Chondrocyte (in vitro differentiated cells): ENCODE results near the gene AFAP1L1. TPM values are rescaled to one million over a fixed set of nuclear protein-coding genes. Genes with fewer than 3 reads are reported as not detected.

ENCODE experiments used
- DNase-seq: peaks from one replicate; pipeline ENCODE4 v3.0.0; 2021; ENCODE audit warnings: mixed read lengths, low spot score
- H3K27ac Mint-ChIP-seq: one replicate; pipeline ENCODE4 v1.8.0; 2021; ENCODE audit warnings: mild to moderate bottlenecking, moderate library complexity, mixed read lengths; ENCODE audit not compliant: unreplicated experiment
- H3K27me3 Mint-ChIP-seq: 2 replicates; pipeline ENCODE4 v1.8.0; 2021; ENCODE audit warnings: low read depth, mixed read lengths
- H3K36me3 Mint-ChIP-seq: 2 replicates; pipeline ENCODE4 v1.8.0; 2021; ENCODE audit warnings: low read depth, mixed read lengths
- H3K4me1 Mint-ChIP-seq: 2 replicates; pipeline ENCODE4 v1.8.0; 2021; ENCODE audit warnings: low read depth, mild to moderate bottlenecking, mixed read lengths
- H3K4me3 Mint-ChIP-seq: one replicate; pipeline ENCODE4 v1.8.0; 2021; ENCODE audit warnings: mild to moderate bottlenecking, moderate library complexity, mixed read lengths; ENCODE audit not compliant: unreplicated experiment
- H3K9me3 Mint-ChIP-seq: 2 replicates; pipeline ENCODE4 v1.8.0; 2021; ENCODE audit warnings: low read depth, mixed read lengths
- CTCF ChIP-seq: fragments of 200-600 bp; sonication (generic); IDR thresholded peaks from 2 replicates; pipeline ENCODE4 v1.5.0; 2021; ENCODE audit warnings: antibody characterized with exemption, mild to moderate bottlenecking, moderate library complexity
- total RNA-seq: library from RNA; stranded (reverse); gene quantifications from 3 replicates; pipeline ENCODE4 v1.2.1, GENCODE V29; 2021

AFAP1L1 gene
- total RNA-seq, 1 donor from 2014 or later, result 8.3 TPM

GRCh38 chr5:149375434-149375833, 103.8 kb downstream of the AFAP1L1 start:
- Mint-ChIP-seq H3K36me3 (no peaks in the 10 kb centered on the region), H3K9me3 (no peaks in the 10 kb centered on the region), H3K4me3 (no peak overlapping the region), H3K4me1 (peaks cover 41% of the 10 kb centered on the region), H3K27ac (no peak overlapping the region), H3K27me3 (no peaks in the 10 kb centered on the region)
- no peak for TF ChIP-seq CTCF
- DNase-seq, result no peak

DNA sequence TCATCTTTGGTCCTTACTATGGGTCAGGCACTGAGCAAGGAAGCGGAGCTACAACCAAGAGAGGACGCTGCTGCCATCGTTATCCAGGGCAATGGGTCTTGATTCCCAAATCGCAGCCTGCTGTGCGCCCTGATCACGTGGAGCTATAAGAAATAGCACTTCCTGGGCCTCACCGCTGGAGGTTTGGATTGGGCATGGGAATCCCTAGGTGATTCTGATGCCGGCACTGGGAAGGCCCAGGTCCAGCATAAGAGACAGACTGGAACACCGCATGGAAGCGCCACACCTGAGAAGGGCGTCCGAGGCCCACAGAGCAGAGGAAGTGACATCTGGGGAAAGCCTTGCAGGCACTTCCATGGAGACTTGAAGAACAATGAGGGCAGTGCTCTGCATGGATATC, 104.4 kb downstream of the AFAP1L1 start:
- DNase-seq, result no peak
- H3K36me3 Mint-ChIP-seq, result no peaks in the 10 kb centered on the region
- no peaks in the 10 kb centered on the region for H3K9me3 Mint-ChIP-seq
- no peak overlapping the region for H3K27ac Mint-ChIP-seq
- no peak for TF ChIP-seq CTCF
- no peaks in the 10 kb centered on the region for H3K27me3 Mint-ChIP-seq
- no peak overlapping the region for H3K4me3 Mint-ChIP-seq
- peaks cover 43% of the 10 kb centered on the region for H3K4me1 Mint-ChIP-seq

DNA sequence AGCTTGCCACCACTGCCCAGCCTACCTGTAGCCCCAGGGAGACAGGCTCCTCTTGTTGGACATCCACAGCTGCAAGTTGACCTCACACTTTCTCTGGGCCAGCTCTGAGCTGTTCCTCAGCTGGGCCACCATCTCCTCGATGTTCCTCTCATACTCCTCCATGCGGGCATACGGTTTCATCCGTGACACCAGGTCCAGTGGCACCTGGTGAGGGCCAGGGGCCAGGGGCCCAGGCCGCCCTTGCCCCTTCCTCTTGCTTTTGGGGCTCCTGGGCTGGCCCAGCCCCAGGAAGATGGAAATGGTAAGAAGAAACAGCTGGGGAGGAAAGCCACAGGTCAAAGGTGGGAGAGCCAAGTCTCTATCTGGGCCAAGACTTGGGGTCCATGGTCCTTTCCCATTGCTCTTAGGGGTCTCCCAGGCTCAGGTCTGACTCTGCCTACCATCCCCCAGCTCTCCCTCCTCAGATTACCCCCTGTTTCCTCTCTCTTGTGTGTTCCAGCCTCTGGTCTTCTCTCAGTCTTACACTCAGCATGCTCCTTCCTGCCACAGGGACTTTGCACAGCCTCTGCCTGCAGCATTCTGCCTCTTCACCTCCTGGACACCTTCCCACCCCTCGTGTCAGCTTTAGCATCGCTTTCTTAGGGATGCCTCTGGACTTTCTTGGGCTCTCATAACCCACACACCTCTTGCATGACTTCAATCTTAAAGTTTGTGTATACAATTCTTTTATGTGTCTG, 105.2 kb downstream of the AFAP1L1 start:
- Mint-ChIP-seq H3K27ac (no peak overlapping the region), H3K27me3 (no peaks in the 10 kb centered on the region), H3K4me1 (peaks cover 44% of the 10 kb centered on the region), H3K4me3 (no peak overlapping the region), H3K36me3 (no peaks in the 10 kb centered on the region), H3K9me3 (no peaks in the 10 kb centered on the region)
- no peak for DNase-seq
- TF ChIP-seq CTCF, result no peak

DNA sequence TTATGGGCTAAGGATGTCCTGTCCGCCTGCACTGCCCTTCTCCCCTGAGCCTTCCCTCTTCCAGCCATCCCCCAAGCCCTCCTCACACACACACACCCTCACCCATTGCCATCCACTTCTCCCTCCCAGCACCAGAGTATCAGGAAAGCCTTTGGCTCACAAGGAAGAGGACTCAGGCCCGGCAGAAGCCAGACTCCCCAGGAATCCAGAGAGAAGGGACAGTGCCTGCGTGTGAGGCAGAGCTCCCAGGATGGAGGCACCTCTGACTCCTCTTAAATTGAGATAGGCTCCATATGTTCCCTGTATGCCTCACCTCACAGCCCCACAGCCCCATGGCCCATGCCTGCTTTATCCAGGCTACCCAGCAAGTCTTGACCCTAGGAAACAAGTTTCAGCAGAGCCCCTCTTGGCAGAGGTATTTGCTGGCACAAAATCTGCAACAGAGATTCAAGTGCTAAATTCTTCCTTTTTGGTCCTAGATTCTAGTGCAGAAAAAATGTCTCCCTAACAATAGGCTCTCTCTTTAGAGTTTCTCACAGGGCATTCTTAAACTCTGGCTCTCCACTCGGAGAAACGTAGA, 106.7 kb downstream of the AFAP1L1 start:
- no peak overlapping the region for H3K4me3 Mint-ChIP-seq

More for the DNA sequence above, 106.7 kb downstream of the AFAP1L1 start:
- peak overlapping the region; percentile 53 for H3K27ac Mint-ChIP-seq
- peaks cover 52% of the 10 kb centered on the region for H3K4me1 Mint-ChIP-seq
- no peaks in the 10 kb centered on the region for H3K9me3 Mint-ChIP-seq
- TF ChIP-seq CTCF, result no peak
- H3K27me3 Mint-ChIP-seq, result no peaks in the 10 kb centered on the region
- H3K36me3 Mint-ChIP-seq, result no peaks in the 10 kb centered on the region
- DNase-seq, result no peak
